GM19043 (cell line): Measurements from ENCODE around the gene ROMO1.
"Not testable (repeated sequence)": the region's sequence is repeated elsewhere in the genome, so short reads cannot be mapped to it uniquely, and the experiment has no call there.

ENCODE experiments used
- ATAC-seq: cut with Tn5 transposase; IDR thresholded peaks from one replicate; pipeline ENCODE4 v1.9.1; 2021; ENCODE audit warnings: low read depth; ENCODE audit not compliant: unreplicated experiment

Gene ROMO1

GRCh38 chr20:35709259-35709658 is 10.1 kb downstream of the ROMO1 start:
- ATAC-seq, result no peak

GRCh38 chr20:35710039-35710438 is 10.8 kb downstream of the ROMO1 start:
- no peak for ATAC-seq

- ATAC-seq, result no peak
These were observed 11.8 kb downstream of the ROMO1 start for GRCh38 chr20:35710884-35711587.

GRCh38 chr20:35711588-35712209 is 12.5 kb downstream of the ROMO1 start:
- ATAC-seq, result no peak

GRCh38 chr20:35713120-35713519 is 13.9 kb downstream of the ROMO1 start:
- ATAC-seq, result not testable (repeated sequence)

- ATAC-seq, result no peak
These were observed 14.9 kb downstream of the ROMO1 start for GRCh38 chr20:35714127-35714526.

GRCh38 chr20:35715652-35716051 is 16.4 kb downstream of the ROMO1 start:
- ATAC-seq, result no peak

GRCh38 chr20:35716330-35716729 is 17.1 kb downstream of the ROMO1 start:
- no peak for ATAC-seq

- not testable (repeated sequence) for ATAC-seq
These were observed 19.1 kb downstream of the ROMO1 start for GRCh38 chr20:35718321-35718720.

GRCh38 chr20:35718972-35719635 is 19.9 kb downstream of the ROMO1 start:
- no peak for ATAC-seq

- ATAC-seq, result no peak
These were observed 20.5 kb downstream of the ROMO1 start for GRCh38 chr20:35719717-35720116.

GRCh38 chr20:35720165-35721123 is 21.2 kb downstream of the ROMO1 start:
- ATAC-seq, result no peak

- no peak for ATAC-seq
These were observed 22.0 kb downstream of the ROMO1 start for GRCh38 chr20:35721219-35721618.

- ATAC-seq, result no peak
These were observed 22.4 kb downstream of the ROMO1 start for GRCh38 chr20:35721621-35722020.

GRCh38 chr20:35723275-35723639 is 24.1 kb downstream of the ROMO1 start:
- ATAC-seq, result not testable (repeated sequence)

GRCh38 chr20:35723652-35724320 is 24.6 kb downstream of the ROMO1 start:
- ATAC-seq, result not testable (repeated sequence)

GRCh38 chr20:35724321-35725230 is 25.4 kb downstream of the ROMO1 start:
- no peak for ATAC-seq

- no peak for ATAC-seq
These were observed 27.9 kb downstream of the ROMO1 start for GRCh38 chr20:35726842-35727711.
